ENCODE measurements around the gene AGRN.

AGRN gene

GRCh38 chr1:1084372-1085170 lies 64.7 kb downstream of the AGRN start:
- no peak for TF ChIP-seq CEBPB (IDR thresholded peaks at IDR 0.05)
- no peak for TF ChIP-seq TEAD4 (IDR thresholded peaks at IDR 0.05)
- no peak for TF ChIP-seq EP300 (IDR thresholded peaks at IDR 0.05; ENCODE audit: borderline replicate concordance)
- no peak for TF ChIP-seq EGR1 (IDR thresholded peaks at IDR 0.05)
- TF ChIP-seq NFIC (IDR thresholded peaks at IDR 0.05) = no peak
- TF ChIP-seq TAF1 (IDR thresholded peaks at IDR 0.05; ENCODE audit: low read depth) = no peak
- TF ChIP-seq CREB1 (IDR thresholded peaks at IDR 0.05; ENCODE audit: low read depth) = no peak
- TF ChIP-seq ZBTB7A (IDR thresholded peaks at IDR 0.05; ENCODE audit: low read depth) = no peak
- no peak for TF ChIP-seq YY1 (IDR thresholded peaks at IDR 0.05; ENCODE audit: low read depth)
- TF ChIP-seq REST (IDR thresholded peaks at IDR 0.05; ENCODE audit: low read depth) = no peak
- no peak for TF ChIP-seq USF1 (IDR thresholded peaks at IDR 0.05)
- no peak for TF ChIP-seq MAX (IDR thresholded peaks at IDR 0.05)
- no peak for TF ChIP-seq RAD21 (IDR thresholded peaks at IDR 0.05; ENCODE audit: low read depth)
- TF ChIP-seq TCF12 (IDR thresholded peaks at IDR 0.05; ENCODE audit: low read depth) = no peak
- no peak for TF ChIP-seq FOXM1 (IDR thresholded peaks at IDR 0.05; ENCODE audit: borderline replicate concordance, low read depth)

GRCh38 chr1:1085171-1085841 lies 65.4 kb downstream of the AGRN start:
- TF ChIP-seq REST (IDR thresholded peaks at IDR 0.05; ENCODE audit: low read depth) (no peak), TAF1 (IDR thresholded peaks at IDR 0.05; ENCODE audit: low read depth) (no peak), EP300 (IDR thresholded peaks at IDR 0.05; ENCODE audit: borderline replicate concordance) (no peak), FOXM1 (IDR thresholded peaks at IDR 0.05; ENCODE audit: borderline replicate concordance, low read depth) (no peak), CREB1 (IDR thresholded peaks at IDR 0.05; ENCODE audit: low read depth) (no peak), MAX (IDR thresholded peaks at IDR 0.05) (no peak), NFIC (IDR thresholded peaks at IDR 0.05) (no peak), USF1 (IDR thresholded peaks at IDR 0.05) (no peak)

GRCh38 chr1:1085911-1086841 lies 66.3 kb downstream of the AGRN start:
- TF ChIP-seq CREB1 (IDR thresholded peaks at IDR 0.05; ENCODE audit: low read depth) = no peak
- no peak for TF ChIP-seq FOXM1 (IDR thresholded peaks at IDR 0.05; ENCODE audit: borderline replicate concordance, low read depth)
- TF ChIP-seq USF1 (IDR thresholded peaks at IDR 0.05) = no peak
- no peak for TF ChIP-seq EGR1 (IDR thresholded peaks at IDR 0.05)
- TF ChIP-seq NFIC (IDR thresholded peaks at IDR 0.05) = no peak
- TF ChIP-seq TCF12 (IDR thresholded peaks at IDR 0.05; ENCODE audit: low read depth) = no peak
- no peak for TF ChIP-seq REST (IDR thresholded peaks at IDR 0.05; ENCODE audit: low read depth)
- TF ChIP-seq RAD21 (IDR thresholded peaks at IDR 0.05; ENCODE audit: low read depth) = no peak
- no peak for TF ChIP-seq ZBTB7A (IDR thresholded peaks at IDR 0.05; ENCODE audit: low read depth)
- TF ChIP-seq TAF1 (IDR thresholded peaks at IDR 0.05; ENCODE audit: low read depth) = no peak
- TF ChIP-seq CEBPB (IDR thresholded peaks at IDR 0.05) = no peak
- no peak for TF ChIP-seq MAX (IDR thresholded peaks at IDR 0.05)
- TF ChIP-seq TEAD4 (IDR thresholded peaks at IDR 0.05) = no peak
- TF ChIP-seq YY1 (IDR thresholded peaks at IDR 0.05; ENCODE audit: low read depth) = no peak
- TF ChIP-seq EP300 (IDR thresholded peaks at IDR 0.05; ENCODE audit: borderline replicate concordance) = no peak
